Measurements from ENCODE around the gene FGF22. TPM values are rescaled to one million over a fixed set of nuclear protein-coding genes. Genes with fewer than 3 reads are reported as not detected.

Gene FGF22
- 0.09 TPM in 1 of 2 replicates, not detected in the other for total RNA-seq

GRCh38 chr19:639253-640160 is at the start of gene FGF22:
Gene FGF22 (plus strand): TSS chr19:639879. CDS start chr19:639926, 47 bp downstream.

GRCh38 chr19:633068-633785 is 6.5 kb upstream of the FGF22 start, which contains the start of gene POLRMT:
Gene POLRMT (minus strand): TSS chr19:633537. CDS start chr19:633512, 25 bp downstream.

GRCh38 chr19:662962-663681 is 23.4 kb downstream of the FGF22 start, which contains the start of gene RNF126:
Gene RNF126 (minus strand): TSS chr19:663214. CDS start chr19:663121, 93 bp downstream.

GRCh38 chr19:676339-677105 is 36.8 kb downstream of the FGF22 start, which contains the start of gene FSTL3:
Gene FSTL3 (plus strand): TSS chr19:676392. CDS start chr19:676424, 32 bp downstream.

Other genes starting within 250 kb of the FGF22 start
- gene C2CD4C, start 230.7 kb upstream of the FGF22 start, total RNA-seq = 0.18 and 0.38 TPM in 2 replicates
- 2.6 and 4.5 TPM in 2 replicates for gene SHC2, start 178.8 kb upstream of the FGF22 start, total RNA-seq
- under 0.01 TPM in 1 of 2 replicates, not detected in the other for gene MADCAM1, start 143.4 kb upstream of the FGF22 start, total RNA-seq
- gene TPGS1, start 132.4 kb upstream of the FGF22 start, total RNA-seq = 26.5 and 27.4 TPM in 2 replicates
- 107 and 112 TPM in 2 replicates for gene CDC34, start 108.1 kb upstream of the FGF22 start, total RNA-seq
- gene GZMM, start 95.8 kb upstream of the FGF22 start, total RNA-seq = not detected in 2 replicates
- 281 and 352 TPM in 2 replicates for gene BSG, start 67.3 kb upstream of the FGF22 start, total RNA-seq
- gene HCN2, start 50.0 kb upstream of the FGF22 start, total RNA-seq = 0.63 and 2.9 TPM in 2 replicates
- gene POLRMT, start 6.3 kb upstream of the FGF22 start, total RNA-seq = 26.4 and 40.2 TPM in 2 replicates
- gene RNF126, start 23.3 kb downstream of the FGF22 start, total RNA-seq = 23.8 and 28.8 TPM in 2 replicates
- 19.2 and 77.1 TPM in 2 replicates for gene FSTL3, start 36.5 kb downstream of the FGF22 start, total RNA-seq
- not detected in 2 replicates for gene PRSS57, start 55.6 kb downstream of the FGF22 start, total RNA-seq
- gene PALM, start 69.1 kb downstream of the FGF22 start, total RNA-seq = 2.8 and 6.8 TPM in 2 replicates
- under 0.01 TPM in 1 of 2 replicates, not detected in the other for gene MISP, start 111.2 kb downstream of the FGF22 start, total RNA-seq
- gene PTBP1, start 157.6 kb downstream of the FGF22 start, total RNA-seq = 129 and 144 TPM in 2 replicates
- gene PLPPR3, start 182.1 kb downstream of the FGF22 start, total RNA-seq = 0.19 and 0.36 TPM in 2 replicates
- not detected in 2 replicates for gene AZU1, start 188.0 kb downstream of the FGF22 start, total RNA-seq
- not detected in 2 replicates for gene PRTN3, start 201.1 kb downstream of the FGF22 start, total RNA-seq
- gene ELANE, start 212.4 kb downstream of the FGF22 start, total RNA-seq = not detected in 2 replicates
- gene CFD, start 219.8 kb downstream of the FGF22 start, total RNA-seq = 0.28 and 1.4 TPM in 2 replicates